ENCODE data around the gene ODC1. TPM values are rescaled to one million over a fixed set of nuclear protein-coding genes. Genes with fewer than 3 reads are reported as not detected.

The ODC1 gene
- total RNA-seq, 2 experiments from 2014 or later, result 357 to 367 TPM

- Mint-ChIP-seq H3K4me3 (peak overlapping the region; percentile 40), H3K36me3 (peaks cover 38% of the 10 kb centered on the region), H3K27me3 (no peaks in the 10 kb centered on the region), H3K4me1 (peaks cover 30% of the 10 kb centered on the region), H3K9me3 (peaks cover 3% of the 10 kb centered on the region), H3K27ac (peak overlapping the region; percentile 80)
- DNase-seq, result no peak
Measured at GRCh38 chr2:10400002-10400401, 48.1 kb downstream of the ODC1 start.

- Mint-ChIP-seq H3K27ac (peak overlapping the region; percentile 80), H3K27me3 (no peaks in the 10 kb centered on the region), H3K4me1 (peaks cover 31% of the 10 kb centered on the region), H3K9me3 (peaks cover 3% of the 10 kb centered on the region), H3K36me3 (peaks cover 37% of the 10 kb centered on the region), H3K4me3 (no peak overlapping the region)
- DNase-seq, result no peak
Measured at GRCh38 chr2:10399358-10399757, 48.8 kb downstream of the ODC1 start.

- Mint-ChIP-seq H3K4me3 (no peak overlapping the region), H3K4me1 (peaks cover 28% of the 10 kb centered on the region), H3K9me3 (peaks cover 3% of the 10 kb centered on the region), H3K36me3 (peaks cover 36% of the 10 kb centered on the region), H3K27ac (peak overlapping the region; percentile 35), H3K27me3 (no peaks in the 10 kb centered on the region)
- DNase-seq, result no peak
Measured at GRCh38 chr2:10398496-10398895, 49.6 kb downstream of the ODC1 start.

GRCh38 chr2:10397878-10398277 lies 50.2 kb downstream of the ODC1 start:
- DNase-seq, result no peak
- Mint-ChIP-seq H3K4me3 (no peak overlapping the region), H3K4me1 (peaks cover 32% of the 10 kb centered on the region), H3K27me3 (no peaks in the 10 kb centered on the region), H3K27ac (peak overlapping the region; percentile 5), H3K36me3 (peaks cover 36% of the 10 kb centered on the region), H3K9me3 (peaks cover 3% of the 10 kb centered on the region)

- Mint-ChIP-seq H3K9me3 (peaks cover 3% of the 10 kb centered on the region), H3K36me3 (peaks cover 36% of the 10 kb centered on the region), H3K27me3 (no peaks in the 10 kb centered on the region), H3K4me3 (no peak overlapping the region), H3K4me1 (peaks cover 35% of the 10 kb centered on the region), H3K27ac (peak overlapping the region; percentile 16)
- no peak for DNase-seq
Measured at GRCh38 chr2:10397297-10397875, 50.7 kb downstream of the ODC1 start.

- H3K4me1 Mint-ChIP-seq, result peaks cover 36% of the 10 kb centered on the region
- peaks cover 33% of the 10 kb centered on the region for H3K36me3 Mint-ChIP-seq
- peaks cover 3% of the 10 kb centered on the region for H3K9me3 Mint-ChIP-seq
- H3K27me3 Mint-ChIP-seq, result no peaks in the 10 kb centered on the region
- no peak for DNase-seq
- peak overlapping the region; percentile 31 for H3K27ac Mint-ChIP-seq
- no peak overlapping the region for H3K4me3 Mint-ChIP-seq
Measured at GRCh38 chr2:10396464-10396863, 51.7 kb downstream of the ODC1 start.

- peak overlapping the region; percentile 46 for H3K27ac Mint-ChIP-seq
- peaks cover 30% of the 10 kb centered on the region for H3K4me1 Mint-ChIP-seq
- peaks cover 3% of the 10 kb centered on the region for H3K9me3 Mint-ChIP-seq
Measured at GRCh38 chr2:10395893-10396292, 52.2 kb downstream of the ODC1 start.

GRCh38 chr2:10393640-10393982 lies 54.5 kb downstream of the ODC1 start:
- peak overlapping the region; percentile 23 for H3K27ac Mint-ChIP-seq
- H3K27me3 Mint-ChIP-seq, result no peaks in the 10 kb centered on the region
- peaks cover 11% of the 10 kb centered on the region for H3K36me3 Mint-ChIP-seq
- no peak overlapping the region for H3K4me3 Mint-ChIP-seq
- peaks cover under 1% of the 10 kb centered on the region for H3K9me3 Mint-ChIP-seq
- H3K4me1 Mint-ChIP-seq, result peaks cover 35% of the 10 kb centered on the region
- no peak for DNase-seq

More at GRCh38 chr2:10395893-10396292, 52.2 kb downstream of the ODC1 start:
- no peak for DNase-seq
- Mint-ChIP-seq H3K36me3 (peaks cover 27% of the 10 kb centered on the region), H3K4me3 (no peak overlapping the region), H3K27me3 (no peaks in the 10 kb centered on the region)

- H3K4me1 Mint-ChIP-seq, result peaks cover 40% of the 10 kb centered on the region
- H3K4me3 Mint-ChIP-seq, result no peak overlapping the region
- H3K36me3 Mint-ChIP-seq, result peaks cover 10% of the 10 kb centered on the region
- no peaks in the 10 kb centered on the region for H3K9me3 Mint-ChIP-seq
- no peak for DNase-seq
- peak overlapping the region; percentile 23 for H3K27ac Mint-ChIP-seq
- H3K27me3 Mint-ChIP-seq, result no peaks in the 10 kb centered on the region
Measured at GRCh38 chr2:10392951-10393639, 55.0 kb downstream of the ODC1 start.

GRCh38 chr2:10392548-10392947 lies 55.6 kb downstream of the ODC1 start:
- H3K27me3 Mint-ChIP-seq, result no peaks in the 10 kb centered on the region
- peaks cover 7% of the 10 kb centered on the region for H3K36me3 Mint-ChIP-seq
- DNase-seq, result no peak
- H3K4me1 Mint-ChIP-seq, result peaks cover 41% of the 10 kb centered on the region
- no peak overlapping the region for H3K27ac Mint-ChIP-seq
- H3K9me3 Mint-ChIP-seq, result no peaks in the 10 kb centered on the region
- H3K4me3 Mint-ChIP-seq, result no peak overlapping the region

GRCh38 chr2:10392100-10392499 lies 56.0 kb downstream of the ODC1 start:
- Mint-ChIP-seq H3K9me3 (no peaks in the 10 kb centered on the region), H3K36me3 (peaks cover 9% of the 10 kb centered on the region), H3K4me1 (peaks cover 44% of the 10 kb centered on the region), H3K27me3 (no peaks in the 10 kb centered on the region), H3K27ac (no peak overlapping the region), H3K4me3 (no peak overlapping the region)
- DNase-seq, result no peak

- Mint-ChIP-seq H3K36me3 (peaks cover 9% of the 10 kb centered on the region), H3K27ac (no peak overlapping the region), H3K9me3 (no peaks in the 10 kb centered on the region), H3K4me1 (peaks cover 57% of the 10 kb centered on the region), H3K4me3 (no peak overlapping the region), H3K27me3 (no peaks in the 10 kb centered on the region)
- DNase-seq, result no peak
Measured at GRCh38 chr2:10390369-10390801, 57.7 kb downstream of the ODC1 start.

Other genes with a start within 250 kb of the ODC1 start
- gene HPCAL1, start 145.4 kb downstream of the ODC1 start, total RNA-seq, result 100 to 1,000 TPM; 100 to 105 TPM
- 10 to 100 TPM; 48.1 to 49.9 TPM for gene NOL10, start 241.6 kb upstream of the ODC1 start, total RNA-seq

Data from activated naive CD8-positive, alpha-beta T cell treated with anti-CD3 and anti-CD28 coated beads for 36 hours (primary cell).